ENCODE results near the gene SHMT2. TPM values are rescaled to one million over a fixed set of nuclear protein-coding genes. Genes with fewer than 3 reads are reported as not detected.

The SHMT2 gene
- total RNA-seq, 1 experiment from 2014 or later: 160 TPM

DNA sequence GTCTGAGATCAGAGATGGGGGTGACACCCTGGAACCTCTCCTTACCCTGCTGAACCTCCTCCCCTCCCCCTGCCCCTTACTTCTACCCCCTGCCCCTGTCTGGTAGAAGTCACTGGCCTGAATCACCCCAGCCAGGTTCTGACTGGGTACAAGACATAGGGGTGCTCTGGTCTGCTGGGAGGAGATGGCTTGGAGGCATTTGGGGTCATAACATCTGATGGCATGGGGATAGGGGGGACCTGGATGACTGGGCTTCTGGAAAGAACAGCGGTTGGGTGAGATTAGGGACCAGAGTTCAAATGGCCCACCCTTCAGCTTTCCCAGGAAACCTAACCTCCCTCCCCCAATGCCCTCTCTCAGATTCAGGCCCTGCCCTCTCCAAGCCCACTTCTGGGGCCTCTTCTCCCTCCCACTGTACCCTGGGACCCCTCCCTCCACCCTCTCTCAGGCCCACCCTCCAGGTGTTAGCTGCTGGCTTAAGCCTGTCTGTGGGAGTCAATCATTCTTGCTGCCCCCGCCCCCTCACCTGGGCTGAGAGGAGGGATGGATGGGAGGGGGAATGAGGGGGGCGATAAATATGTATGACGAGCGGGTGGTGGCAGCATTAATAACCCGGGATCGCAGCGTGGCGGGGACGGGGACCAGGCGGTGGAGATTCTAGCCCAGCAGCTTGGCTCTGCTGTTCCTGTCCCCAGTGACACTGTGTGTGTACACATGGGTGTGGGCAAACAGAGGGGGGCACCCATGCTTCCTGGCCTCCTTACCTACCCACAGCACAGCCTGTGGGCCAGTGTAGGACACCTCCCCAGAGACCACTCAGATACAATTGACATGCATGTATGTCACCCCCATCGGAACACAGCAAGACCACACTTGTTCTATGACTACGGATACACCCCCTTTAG lies 7.0 kb upstream of the SHMT2 start:
- in situ Hi-C loops (cut with HindIII; ENCODE audit: low sequenced_read_pairs): no loop called here
- no peak for DNase-seq (ENCODE audit: low spot score)

DNA sequence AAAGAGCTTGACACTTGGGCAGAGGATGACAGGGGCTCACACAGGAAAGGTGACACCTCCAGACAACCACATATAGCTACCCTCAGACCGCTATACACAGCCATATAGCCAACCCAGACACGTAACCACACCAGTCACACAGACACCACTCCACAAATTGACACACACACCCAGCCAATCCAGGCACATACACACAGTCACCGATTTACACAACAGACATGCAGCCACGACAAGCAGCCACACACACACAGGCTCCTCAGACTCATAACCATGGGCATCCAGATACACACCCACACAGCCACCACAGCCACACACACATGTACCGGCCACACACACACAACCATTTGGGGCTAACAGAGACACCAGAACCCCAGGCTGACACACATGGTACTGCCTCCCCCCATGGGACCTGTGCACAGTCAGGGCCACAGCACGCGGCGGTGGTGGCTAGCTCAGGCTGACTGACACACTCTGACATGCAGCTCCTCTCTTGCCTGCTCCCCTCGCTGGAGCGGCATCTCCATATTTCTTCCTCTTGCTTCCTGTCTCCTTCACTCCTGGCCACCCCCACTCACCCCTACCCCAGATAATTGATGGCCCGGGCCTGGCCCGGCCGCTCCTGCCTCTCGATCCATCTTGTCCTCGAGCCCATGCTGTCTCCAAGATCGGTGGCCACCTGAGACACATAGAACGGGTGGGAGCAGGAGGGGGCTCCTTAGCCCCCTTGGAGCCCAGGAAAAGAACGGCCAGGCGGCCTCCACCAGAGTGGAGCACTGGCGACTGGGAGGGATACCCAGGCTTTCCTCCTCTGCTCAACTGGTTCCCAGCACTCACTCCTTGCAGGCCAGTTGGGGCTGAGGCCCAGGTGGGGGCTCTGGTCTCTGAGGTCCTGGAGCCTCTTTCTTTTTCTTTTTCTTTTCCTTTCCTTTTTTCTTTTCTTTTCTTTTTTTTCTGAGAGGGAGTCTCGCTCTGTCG lies 6.0 kb upstream of the SHMT2 start:
- DNase-seq (ENCODE audit: low spot score): no peak
- in situ Hi-C loops (cut with HindIII; ENCODE audit: low sequenced_read_pairs): no loop called here

DNA sequence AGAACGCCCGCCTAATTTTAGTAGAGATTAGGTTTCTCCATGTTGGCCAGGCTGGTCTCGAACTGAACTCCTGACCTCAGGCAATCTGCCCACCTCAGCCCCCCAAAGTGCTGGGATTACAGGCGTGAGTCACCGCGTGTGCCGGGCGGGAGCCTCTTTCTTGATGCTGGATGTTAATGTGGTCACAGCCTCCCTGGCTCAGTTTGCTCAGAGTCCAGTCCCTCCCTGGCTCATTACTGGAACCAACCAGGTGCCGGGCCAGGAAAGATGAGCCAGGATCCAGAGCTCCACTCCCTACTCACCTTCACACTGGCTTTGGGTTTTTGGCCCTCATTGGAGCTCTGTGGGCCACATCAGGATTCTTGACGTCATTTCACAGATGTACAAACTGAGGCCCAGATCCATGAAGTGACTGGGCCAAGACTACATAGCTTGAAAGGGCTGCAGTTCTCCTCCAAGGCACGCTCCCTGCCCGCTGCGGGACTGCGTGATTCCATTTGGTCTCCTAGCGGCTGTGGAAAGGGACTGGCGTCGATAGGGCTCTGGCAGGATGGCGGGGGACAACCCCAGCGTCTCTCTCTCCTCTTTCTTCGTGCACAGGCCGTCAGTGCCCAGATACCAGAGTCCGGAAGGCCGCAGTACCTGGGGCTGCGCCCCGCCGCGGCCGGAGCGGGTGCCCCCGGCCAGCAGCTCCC lies 5.1 kb upstream of the SHMT2 start:
- in situ Hi-C loops (cut with HindIII; ENCODE audit: low sequenced_read_pairs): no loop called here
- no peak for DNase-seq (ENCODE audit: low spot score)

DNA sequence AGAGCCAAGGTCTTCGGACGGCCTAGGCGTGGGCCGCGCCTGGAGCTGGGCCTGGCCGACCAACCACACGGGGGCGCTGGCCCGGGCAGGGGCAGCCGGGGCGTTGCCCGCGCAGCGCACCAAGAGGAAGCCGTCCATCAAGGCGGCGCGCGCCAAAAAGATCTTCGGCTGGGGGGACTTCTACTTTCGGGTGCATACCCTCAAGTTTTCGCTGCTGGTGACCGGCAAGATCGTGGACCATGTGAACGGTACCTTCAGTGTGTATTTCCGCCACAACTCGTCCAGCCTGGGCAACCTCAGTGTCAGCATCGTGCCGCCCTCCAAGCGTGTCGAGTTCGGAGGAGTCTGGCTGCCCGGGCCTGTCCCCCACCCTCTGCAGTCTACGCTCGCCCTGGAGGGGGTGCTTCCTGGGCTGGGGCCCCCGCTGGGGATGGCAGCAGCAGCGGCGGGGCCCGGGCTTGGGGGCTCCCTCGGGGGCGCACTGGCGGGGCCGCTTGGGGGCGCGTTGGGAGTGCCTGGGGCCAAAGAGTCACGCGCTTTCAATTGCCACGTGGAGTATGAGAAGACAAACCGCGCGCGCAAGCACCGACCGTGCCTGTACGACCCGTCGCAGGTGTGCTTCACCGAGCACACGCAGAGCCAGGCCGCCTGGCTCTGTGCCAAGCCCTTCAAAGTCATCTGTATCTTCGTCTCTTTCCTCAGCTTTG lies 4.4 kb upstream of the SHMT2 start:
- in situ Hi-C loops (cut with HindIII; ENCODE audit: low sequenced_read_pairs): no loop called here

DNA sequence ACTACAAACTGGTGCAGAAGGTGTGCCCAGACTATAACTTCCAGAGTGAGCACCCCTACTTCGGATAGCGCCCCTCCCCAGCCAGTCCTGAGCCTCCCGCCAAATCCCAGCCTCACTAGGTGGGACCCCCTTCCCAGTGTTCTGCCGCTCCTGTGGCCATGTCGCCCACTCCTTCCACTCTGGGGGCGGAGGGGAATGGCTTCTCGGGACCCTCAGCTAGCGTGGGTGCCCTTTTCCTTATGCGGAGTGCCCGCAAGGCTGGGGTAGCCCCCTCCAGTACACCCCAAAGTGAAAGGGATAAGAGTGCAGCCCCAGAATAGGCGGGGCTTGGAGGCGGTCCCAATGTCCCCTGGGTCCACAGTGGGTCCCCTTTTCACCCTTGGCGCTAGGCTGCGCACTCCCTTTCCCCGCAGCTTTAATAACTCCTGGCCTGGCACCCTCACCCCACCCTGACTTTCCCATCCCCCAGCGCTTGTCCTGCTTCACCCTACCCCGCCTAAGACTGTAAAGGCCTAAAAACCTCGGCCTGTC lies 3.8 kb upstream of the SHMT2 start:
- in situ Hi-C loops (cut with HindIII; ENCODE audit: low sequenced_read_pairs): no loop called here
- no peak for DNase-seq (ENCODE audit: low spot score)

More for the DNA sequence above, 4.4 kb upstream of the SHMT2 start:
- no peak for DNase-seq (ENCODE audit: low spot score)

DNA sequence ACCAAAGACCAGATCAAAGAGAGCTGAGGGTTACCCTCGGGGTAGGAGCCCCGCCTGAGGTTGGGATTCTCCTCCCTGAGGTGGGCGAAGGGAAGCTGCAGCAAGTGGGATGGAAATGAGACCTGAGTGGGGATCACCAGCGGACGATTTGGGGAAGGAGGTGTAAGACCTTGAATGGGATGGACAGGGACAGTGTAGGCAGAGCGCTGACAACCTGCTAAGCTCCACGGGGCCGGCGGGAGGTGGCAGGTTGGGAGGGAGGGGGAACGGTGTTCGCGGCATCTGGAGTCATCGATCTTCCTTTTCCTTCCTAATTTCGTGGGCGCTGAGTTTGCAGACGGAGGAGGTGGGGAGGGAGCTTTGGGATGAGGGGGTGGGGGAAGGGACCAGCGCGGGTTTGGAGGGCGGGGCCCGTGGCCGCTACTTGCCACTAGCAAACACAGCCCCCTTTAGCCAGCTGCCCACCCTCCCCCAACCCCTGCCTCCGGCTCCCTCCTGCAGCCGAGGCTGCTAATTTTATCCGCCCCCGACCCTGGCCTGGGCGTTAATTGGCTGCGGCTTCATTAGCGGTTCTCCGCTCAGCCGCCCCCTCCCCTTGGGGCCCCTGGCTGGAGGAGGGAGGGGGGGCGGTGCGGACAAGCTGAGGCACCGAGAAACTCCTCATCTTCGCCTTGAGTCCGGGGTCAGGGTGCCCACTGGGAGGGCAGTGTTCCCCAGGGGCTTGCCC lies 2.8 kb upstream of the SHMT2 start:
- no peak for DNase-seq (ENCODE audit: low spot score)
- in situ Hi-C loops (cut with HindIII; ENCODE audit: low sequenced_read_pairs): no loop called here

- DNase-seq (ENCODE audit: low spot score): no peak
- in situ Hi-C loops (cut with HindIII; ENCODE audit: low sequenced_read_pairs): no loop called here
Measured at GRCh38 chr12:57227315-57228115, 2.0 kb upstream of the SHMT2 start.

- DNase-seq (ENCODE audit: low spot score): peak; percentile 59
Measured at GRCh38 chr12:57229046-57229633, 371 bp upstream of the SHMT2 start.

GRCh38 chr12:57230381-57231155 lies 1.1 kb downstream of the SHMT2 start:
- in situ Hi-C loops (cut with HindIII; ENCODE audit: low sequenced_read_pairs): no loop called here

More at GRCh38 chr12:57229046-57229633, 371 bp upstream of the SHMT2 start:
- in situ Hi-C loops (cut with HindIII; ENCODE audit: low sequenced_read_pairs): no loop called here

DNA sequence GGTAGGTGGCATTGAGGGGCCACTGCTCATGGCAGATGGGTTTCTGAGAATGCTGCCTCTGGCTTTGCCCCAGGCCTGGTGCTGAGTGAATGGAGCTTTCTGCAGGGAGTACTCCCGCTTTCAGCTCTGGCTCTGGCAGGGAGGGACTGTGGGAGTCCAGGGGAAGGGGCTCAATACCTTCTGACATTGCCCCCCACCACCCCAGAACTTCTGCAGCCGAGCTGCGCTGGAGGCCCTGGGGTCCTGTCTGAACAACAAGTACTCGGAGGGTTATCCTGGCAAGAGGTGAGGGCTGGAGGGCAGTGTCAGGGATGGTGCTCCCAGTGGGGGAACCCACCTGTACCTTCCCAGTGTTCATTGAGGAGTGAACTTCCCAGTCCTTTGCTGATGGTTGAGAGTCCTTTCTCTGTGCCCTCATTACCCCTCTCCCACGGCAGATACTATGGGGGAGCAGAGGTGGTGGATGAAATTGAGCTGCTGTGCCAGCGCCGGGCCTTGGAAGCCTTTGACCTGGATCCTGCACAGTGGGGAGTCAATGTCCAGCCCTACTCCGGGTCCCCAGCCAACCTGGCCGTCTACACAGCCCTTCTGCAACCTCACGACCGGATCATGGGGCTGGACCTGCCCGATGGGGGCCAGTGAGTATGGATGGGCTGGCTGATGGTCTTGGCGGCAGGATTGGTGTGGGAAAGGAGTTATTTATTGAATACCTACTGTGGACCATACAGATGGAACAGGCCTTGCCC lies 1.9 kb downstream of the SHMT2 start:
- DNase-seq (ENCODE audit: low spot score): no peak
- in situ Hi-C loops (cut with HindIII; ENCODE audit: low sequenced_read_pairs): no loop called here

More at GRCh38 chr12:57230381-57231155, 1.1 kb downstream of the SHMT2 start:
- DNase-seq (ENCODE audit: low spot score): peak; percentile 39

DNA sequence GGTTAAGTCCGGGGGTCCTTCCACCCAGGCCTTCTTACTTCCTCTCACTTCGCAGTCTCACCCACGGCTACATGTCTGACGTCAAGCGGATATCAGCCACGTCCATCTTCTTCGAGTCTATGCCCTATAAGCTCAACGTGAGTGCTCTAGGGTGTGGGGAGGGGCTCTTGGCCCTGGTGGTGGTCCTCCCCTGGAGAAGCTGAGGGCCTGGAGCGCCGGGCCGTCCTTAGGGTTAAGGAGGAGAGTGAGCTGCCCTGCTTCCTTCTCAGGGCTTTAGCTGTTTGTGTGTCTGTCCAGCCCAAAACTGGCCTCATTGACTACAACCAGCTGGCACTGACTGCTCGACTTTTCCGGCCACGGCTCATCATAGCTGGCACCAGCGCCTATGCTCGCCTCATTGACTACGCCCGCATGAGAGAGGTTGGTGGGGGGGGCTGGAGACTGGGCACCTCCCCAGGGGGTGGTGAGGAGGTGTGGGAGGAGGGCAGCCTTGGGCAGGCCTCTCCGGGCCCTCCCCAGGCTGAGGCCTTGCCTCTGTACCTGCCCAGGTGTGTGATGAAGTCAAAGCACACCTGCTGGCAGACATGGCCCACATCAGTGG lies 2.7 kb downstream of the SHMT2 start:
- in situ Hi-C loops (cut with HindIII; ENCODE audit: low sequenced_read_pairs): no loop called here
- no peak for DNase-seq (ENCODE audit: low spot score)

DNA sequence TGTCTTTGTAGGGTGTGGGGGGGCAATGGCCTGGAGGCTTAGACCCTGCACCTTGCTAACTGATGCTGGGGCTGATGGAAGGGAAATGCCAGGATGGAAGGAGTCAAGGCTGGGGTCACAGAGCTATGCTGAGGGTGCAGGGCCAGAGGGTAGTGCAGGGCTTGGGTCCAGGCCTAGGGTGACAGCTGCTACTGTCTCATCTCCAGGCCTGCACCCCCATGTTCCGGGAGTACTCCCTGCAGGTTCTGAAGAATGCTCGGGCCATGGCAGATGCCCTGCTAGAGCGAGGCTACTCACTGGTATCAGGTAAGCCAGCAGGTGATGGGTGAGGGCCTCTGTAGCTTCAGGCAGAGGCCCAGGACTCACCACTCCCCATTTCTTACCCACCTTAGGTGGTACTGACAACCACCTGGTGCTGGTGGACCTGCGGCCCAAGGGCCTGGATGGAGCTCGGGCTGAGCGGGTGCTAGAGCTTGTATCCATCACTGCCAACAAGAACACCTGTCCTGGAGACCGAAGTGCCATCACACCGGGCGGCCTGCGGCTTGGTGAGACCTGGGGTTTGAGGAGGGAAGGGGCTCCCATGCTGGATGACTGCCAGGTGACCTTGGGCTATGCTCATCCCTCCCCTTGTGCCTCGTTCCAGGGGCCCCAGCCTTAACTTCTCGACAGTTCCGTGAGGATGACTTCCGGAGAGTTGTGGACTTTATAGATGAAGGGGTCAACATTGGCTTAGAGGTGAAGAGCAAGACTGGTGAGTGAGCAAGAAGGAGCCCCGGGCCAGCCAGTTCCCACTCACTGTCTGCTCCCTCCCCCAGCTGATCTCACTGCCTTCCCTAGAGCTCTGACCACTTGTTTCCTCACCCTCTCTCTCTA lies 4.1 kb downstream of the SHMT2 start:
- in situ Hi-C loops (cut with HindIII; ENCODE audit: low sequenced_read_pairs): no loop called here
- DNase-seq (ENCODE audit: low spot score): no peak

- in situ Hi-C loops (cut with HindIII; ENCODE audit: low sequenced_read_pairs): no loop called here
- DNase-seq (ENCODE audit: low spot score): no peak
Measured at GRCh38 chr12:57234233-57234570, 4.7 kb downstream of the SHMT2 start.

- DNase-seq (ENCODE audit: low spot score): no peak
Measured at GRCh38 chr12:57234571-57235016, 5.1 kb downstream of the SHMT2 start.

More at GRCh38 chr12:57234571-57235016, 5.1 kb downstream of the SHMT2 start:
- in situ Hi-C loops (cut with HindIII; ENCODE audit: low sequenced_read_pairs): no loop called here

Data from G401 (cell line).